ENCODE measurements around the gene PTPN1.
"Not testable (repeated sequence)": the region's sequence is repeated elsewhere in the genome, so short reads cannot be mapped to it uniquely, and the experiment has no call there.

PTPN1 gene

DNA sequence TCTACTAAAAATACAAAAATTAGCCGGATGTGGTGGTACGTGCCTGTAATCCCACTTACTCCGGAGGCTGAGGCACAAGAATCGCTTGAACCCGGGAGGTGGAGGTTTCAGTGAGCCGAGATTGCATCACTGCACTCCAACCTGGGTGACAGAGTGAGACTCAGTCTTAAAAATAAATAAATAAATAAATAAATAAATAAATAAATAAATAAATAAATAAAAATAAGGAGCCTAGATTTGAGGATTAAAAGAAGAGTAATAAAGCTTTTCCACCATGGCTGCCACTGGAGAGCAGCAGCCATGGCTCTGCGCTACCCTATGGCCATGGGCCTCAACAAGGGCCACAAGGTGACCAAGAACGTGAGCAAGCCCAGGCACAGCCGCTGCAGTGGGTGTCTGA is 110.3 kb downstream of the PTPN1 start:
- peaks cover 9 to 10% of the 10 kb centered on the region in 2 donors for H3K9me3 Mint-ChIP-seq
- H3K27ac Mint-ChIP-seq, result not testable (repeated sequence)

DNA sequence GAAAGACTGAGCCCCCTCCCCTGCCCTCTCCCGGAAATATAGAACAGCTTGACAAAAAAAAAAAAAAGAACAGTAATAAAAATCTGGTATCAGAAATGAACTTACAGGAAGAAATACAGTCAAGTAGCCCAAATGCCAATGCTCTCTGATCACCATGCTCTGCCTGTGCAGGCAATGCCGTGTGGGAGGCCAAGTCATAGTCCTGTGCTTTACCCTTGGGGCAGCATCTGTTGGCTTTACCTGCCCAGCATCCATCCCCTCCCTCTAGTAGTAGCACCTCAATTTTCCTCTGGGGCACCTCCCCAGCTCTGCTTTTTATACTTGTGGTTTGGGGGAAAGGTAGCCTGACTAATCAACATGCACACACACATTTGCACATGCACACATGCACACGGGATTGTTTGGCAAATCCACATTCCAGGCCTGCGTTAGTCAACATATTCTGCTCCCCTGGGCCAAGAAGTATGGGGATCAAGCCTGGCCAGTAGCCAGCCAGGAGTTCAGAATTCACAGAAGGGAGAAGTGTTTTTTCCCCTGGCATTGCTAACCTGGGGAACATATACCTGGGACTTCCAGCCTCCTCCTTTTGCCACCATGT is 111.0 kb downstream of the PTPN1 start:
- H3K4me3 Mint-ChIP-seq, result no peak overlapping the region
- H3K4me1 Mint-ChIP-seq, result no peaks in the 10 kb centered on the region
- H3K27ac Mint-ChIP-seq, result no peak overlapping the region
- no peak for DNase-seq
- no peaks in the 10 kb centered on the region for H3K27me3 Mint-ChIP-seq
- H3K9me3 Mint-ChIP-seq, result peaks cover 9 to 10% of the 10 kb centered on the region in 2 donors
- no peak for ATAC-seq

More for the DNA sequence above, 110.3 kb downstream of the PTPN1 start:
- not testable (repeated sequence) for ATAC-seq, H3K4me3 Mint-ChIP-seq, DNase-seq, H3K27me3 Mint-ChIP-seq, H3K4me1 Mint-ChIP-seq

DNA sequence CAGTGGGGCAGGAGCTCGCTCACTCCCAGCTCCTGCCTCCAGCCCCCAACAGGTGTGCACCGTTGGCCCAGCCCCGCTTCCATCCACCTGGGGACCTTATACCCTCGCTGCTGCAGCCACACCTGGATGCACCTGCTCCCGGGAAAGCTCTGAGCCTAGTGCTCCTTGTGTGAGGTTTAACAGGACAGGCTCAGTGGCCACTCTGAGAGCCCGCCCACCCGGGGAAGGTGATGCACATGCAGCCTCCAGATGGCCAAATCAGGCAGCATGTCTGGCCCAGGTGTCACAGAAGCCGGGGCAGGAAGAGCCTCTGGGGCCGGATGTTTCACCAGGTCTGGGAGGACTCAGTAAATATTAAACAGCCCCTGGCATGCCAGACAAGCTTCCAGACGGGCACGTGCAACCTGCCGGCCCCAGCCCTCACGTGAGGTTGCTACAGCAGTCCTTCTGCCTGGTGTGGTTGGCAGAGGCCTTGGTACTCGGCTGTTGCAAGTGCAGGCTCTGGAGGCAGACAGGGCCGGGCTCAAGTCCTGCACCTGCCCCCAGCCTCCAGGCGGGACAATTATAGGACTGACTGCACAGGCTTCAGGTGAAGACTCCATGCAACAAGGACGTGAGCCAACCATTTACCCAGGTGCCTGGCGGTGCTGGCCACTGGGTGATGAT is 114.3 kb downstream of the PTPN1 start:
- Mint-ChIP-seq H3K4me1 (no peaks in the 10 kb centered on the region), H3K27ac (no peak overlapping the region), H3K9me3 (peaks cover 9 to 10% of the 10 kb centered on the region in 2 donors), H3K4me3 (no peak overlapping the region), H3K27me3 (no peaks in the 10 kb centered on the region)
- no peak for DNase-seq
- no peak for ATAC-seq

DNA sequence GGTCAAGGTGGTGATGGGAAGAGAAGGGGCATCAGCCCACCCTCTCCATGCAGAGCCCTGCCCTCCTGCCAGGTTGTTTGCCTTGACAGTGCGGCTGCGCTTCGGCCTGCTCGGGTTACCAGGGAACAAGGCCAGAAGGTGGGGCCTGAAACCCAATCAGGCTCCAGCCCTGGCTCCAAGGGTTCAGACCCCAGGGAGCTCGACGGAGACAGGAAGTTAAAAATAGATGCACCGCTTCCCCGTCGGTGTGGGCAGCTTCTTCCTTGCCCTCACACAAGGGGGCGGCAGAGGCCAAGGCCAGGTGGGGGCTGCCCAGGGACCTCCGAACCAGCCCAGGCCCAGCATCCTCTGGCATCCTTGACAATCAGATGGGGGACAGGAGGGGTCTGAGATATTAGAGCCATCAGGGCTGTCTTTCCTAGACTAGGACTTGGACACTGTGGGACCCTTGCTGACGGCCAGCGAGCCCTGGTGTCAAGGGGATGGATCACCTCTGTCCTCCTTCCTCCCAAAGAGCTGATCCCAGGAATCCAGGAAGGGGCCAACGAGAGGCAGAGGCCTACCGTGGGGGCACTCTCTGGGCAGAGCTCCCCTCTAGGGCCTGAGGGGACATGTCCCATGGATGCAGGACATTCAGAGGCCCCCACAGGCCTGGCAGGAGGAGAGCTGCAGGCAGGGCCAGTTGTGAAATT is 115.9 kb downstream of the PTPN1 start:
- peaks cover 2% of the 10 kb centered on the region in 2 donors for H3K9me3 Mint-ChIP-seq

DNA sequence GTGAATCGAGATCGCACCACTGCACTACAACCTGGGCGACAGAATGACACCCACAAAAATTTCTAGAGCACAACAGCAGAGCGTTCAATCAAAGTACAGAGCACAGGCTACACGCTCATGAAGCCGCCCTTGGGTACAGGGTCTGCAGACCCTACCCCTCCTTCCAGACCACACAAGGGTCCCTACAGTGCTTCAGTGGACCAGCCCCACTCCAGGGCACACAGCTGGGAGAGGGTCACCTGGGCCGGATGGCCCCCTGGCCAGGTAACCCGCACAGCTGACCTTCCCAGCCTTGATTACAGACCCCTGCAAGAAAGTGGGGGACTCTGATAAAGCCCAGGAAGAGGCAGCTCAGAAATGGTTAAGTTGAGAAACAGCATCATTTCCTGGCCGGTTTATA is 117.6 kb downstream of the PTPN1 start:
- ATAC-seq (no peak), DNase-seq (no peak)
- H3K9me3 Mint-ChIP-seq, result no peaks in the 10 kb centered on the region
- no peak overlapping the region for H3K4me3 Mint-ChIP-seq
- no peaks in the 10 kb centered on the region for H3K4me1 Mint-ChIP-seq
- H3K27ac Mint-ChIP-seq, result no peak overlapping the region
- no peaks in the 10 kb centered on the region for H3K27me3 Mint-ChIP-seq

More for the DNA sequence above, 115.9 kb downstream of the PTPN1 start:
- ATAC-seq (peak; percentile 57), DNase-seq (peak; percentile 28 to 42)
- H3K4me3 Mint-ChIP-seq, result no peak overlapping the region
- no peaks in the 10 kb centered on the region for H3K27me3 Mint-ChIP-seq
- no peak overlapping the region for H3K27ac Mint-ChIP-seq
- no peaks in the 10 kb centered on the region for H3K4me1 Mint-ChIP-seq

DNA sequence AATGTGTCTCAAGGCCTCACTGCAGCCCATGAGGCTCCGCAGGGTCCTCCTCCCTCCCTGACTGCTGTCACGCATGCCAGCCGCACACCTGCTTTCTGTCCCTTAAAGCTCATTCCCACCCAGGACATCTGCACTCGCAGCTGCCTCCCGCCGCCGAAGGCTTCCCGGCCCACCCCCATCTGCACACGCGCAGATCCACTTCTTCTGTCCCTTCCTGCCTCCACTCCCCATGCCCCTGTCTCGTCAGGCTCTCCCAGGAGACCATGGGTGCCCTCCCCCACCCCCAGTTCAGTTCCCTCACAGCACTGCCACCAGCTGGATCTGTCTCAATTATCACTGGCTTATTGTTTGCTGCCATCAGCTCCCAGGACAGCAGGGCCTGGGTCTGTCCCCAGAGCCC is 118.1 kb downstream of the PTPN1 start:
- no peaks in the 10 kb centered on the region for H3K9me3 Mint-ChIP-seq
- ATAC-seq (no peak), DNase-seq (no peak)
- H3K27ac Mint-ChIP-seq, result peak overlapping the region in 1 of 2 donors; percentile 82
- H3K4me1 Mint-ChIP-seq, result no peaks in the 10 kb centered on the region
- H3K27me3 Mint-ChIP-seq, result no peaks in the 10 kb centered on the region
- no peak overlapping the region for H3K4me3 Mint-ChIP-seq

DNA sequence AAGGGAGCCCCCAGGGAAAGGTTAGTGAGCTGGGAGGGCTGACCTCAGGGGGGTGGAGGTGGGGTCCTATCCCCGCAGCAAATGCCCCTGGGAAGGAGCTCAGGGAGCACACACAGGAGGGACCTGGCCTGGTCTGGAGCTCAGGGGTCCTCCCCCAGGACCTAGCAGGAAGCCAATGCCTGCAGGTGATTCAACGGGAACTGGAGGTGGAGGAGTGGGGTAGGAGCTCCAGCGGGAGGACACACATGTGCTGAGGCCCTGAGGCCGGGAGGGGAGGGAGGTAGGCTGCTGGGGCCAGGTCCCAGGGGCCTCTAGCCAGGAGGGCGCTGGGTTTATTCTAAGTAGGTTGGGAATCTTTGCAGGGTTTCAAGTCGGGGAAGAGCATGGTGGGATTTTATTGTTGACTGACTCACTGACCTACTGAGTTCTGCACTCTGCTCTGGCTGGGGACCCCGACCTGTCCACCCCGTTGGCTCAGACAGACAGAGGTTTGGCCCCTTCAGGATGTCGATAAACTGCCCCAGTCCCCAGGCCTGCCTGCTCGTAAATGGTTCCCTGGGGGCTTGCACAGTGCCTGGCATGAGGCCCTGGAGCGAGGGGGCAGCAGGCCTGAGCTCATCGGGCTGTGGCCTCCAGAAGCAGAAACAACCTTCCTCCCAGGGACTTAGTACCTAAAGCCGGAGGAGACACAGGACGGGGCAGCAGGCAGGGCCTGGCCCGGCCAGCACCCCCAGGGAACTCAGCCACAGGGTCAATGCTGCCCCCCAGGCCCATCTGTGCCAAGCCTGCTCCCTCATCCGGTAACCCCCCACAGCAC is 118.9 kb downstream of the PTPN1 start:
- ATAC-seq, result no peak
- no peak overlapping the region for H3K27ac Mint-ChIP-seq
- H3K4me3 Mint-ChIP-seq, result no peak overlapping the region
- no peak for DNase-seq
- H3K27me3 Mint-ChIP-seq, result no peaks in the 10 kb centered on the region
- no peaks in the 10 kb centered on the region for H3K4me1 Mint-ChIP-seq
- no peaks in the 10 kb centered on the region for H3K9me3 Mint-ChIP-seq

DNA sequence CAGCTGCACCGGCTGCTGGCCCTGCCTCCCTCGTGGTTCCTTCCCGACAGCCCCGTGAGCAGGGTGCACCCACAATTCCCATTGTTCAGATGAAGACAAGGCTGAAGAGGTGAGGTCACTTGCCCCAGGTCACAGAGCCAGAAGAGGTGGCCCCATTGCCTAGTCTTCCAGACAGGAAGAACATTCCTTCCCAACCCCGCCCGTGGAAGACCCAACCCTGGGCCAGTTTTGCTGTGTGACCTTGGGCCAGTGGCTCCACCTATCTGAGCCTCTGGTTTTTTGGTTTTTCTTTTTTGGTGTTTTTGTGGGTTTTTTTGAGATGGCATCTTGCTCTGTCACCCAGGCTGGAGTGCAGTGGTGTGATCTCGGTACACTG is 119.5 kb downstream of the PTPN1 start:
- no peaks in the 10 kb centered on the region for H3K9me3 Mint-ChIP-seq
- H3K27ac Mint-ChIP-seq, result peak overlapping the region in 1 of 2 donors; percentile 67
- no peaks in the 10 kb centered on the region for H3K4me1 Mint-ChIP-seq
- H3K27me3 Mint-ChIP-seq, result no peaks in the 10 kb centered on the region
- no peak for DNase-seq
- H3K4me3 Mint-ChIP-seq, result no peak overlapping the region
- ATAC-seq, result no peak

DNA sequence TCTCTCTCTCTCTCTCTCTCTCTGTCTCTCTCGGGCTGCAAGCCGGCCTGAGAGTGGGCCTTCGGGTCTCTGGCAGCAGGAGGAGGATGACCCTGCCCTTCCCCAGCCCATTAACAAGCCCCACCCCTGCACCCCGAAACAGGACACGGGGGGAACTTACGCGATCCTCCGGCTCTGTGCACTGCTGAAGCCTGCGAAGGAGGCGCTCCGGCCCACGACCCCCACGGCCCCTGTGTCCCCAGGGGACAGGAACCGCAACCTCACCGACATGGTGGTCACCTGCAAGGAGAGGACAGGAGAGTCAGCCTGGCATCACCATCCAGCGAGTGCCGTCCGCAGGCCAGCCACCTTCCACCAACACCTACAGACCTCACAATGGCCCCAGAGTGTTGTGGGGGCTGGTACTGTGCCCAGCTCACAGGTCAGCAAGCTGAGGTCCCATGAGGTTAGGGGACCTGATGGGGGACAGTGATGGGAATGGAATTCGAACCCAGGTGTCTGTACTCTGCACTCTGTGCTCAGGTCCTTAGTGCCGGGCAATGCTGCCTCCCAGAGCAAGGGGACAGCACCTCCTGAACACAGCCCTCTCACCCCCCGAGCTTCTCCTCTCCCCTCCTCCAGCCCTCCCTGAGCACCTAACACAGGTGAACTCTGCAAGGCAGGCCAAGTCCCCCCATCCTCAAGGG is 120.5 kb downstream of the PTPN1 start:
- Mint-ChIP-seq H3K9me3 (no peaks in the 10 kb centered on the region), H3K4me1 (no peaks in the 10 kb centered on the region), H3K27ac (no peak overlapping the region), H3K27me3 (peaks cover 7% of the 10 kb centered on the region), H3K4me3 (no peak overlapping the region)
- ATAC-seq, result no peak
- DNase-seq, result no peak

DNA sequence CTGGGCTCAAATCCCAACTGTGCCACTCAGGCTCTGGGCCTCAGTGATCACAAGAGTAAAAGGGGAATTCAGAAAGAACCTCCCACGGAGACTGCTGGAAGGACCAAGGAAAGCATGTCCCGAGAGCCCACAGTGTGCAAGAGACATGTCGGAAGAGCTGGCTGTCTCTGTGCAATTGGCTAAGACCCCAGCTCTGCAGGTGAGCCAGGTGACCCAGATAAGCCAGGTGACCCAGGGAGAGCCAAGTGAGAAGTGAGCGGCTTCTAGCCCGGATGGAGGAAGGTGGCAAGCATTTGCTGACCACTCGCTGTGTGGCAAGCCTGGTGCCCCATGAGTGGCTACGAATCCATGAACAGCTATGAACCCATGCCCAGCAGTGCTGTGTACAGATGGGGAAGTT is 122.1 kb downstream of the PTPN1 start:
- H3K4me1 Mint-ChIP-seq, result no peaks in the 10 kb centered on the region
- no peak overlapping the region for H3K27ac Mint-ChIP-seq
- no peaks in the 10 kb centered on the region for H3K9me3 Mint-ChIP-seq
- DNase-seq, result no peak
- ATAC-seq, result no peak
- H3K27me3 Mint-ChIP-seq, result peaks cover 14% of the 10 kb centered on the region
- H3K4me3 Mint-ChIP-seq, result no peak overlapping the region

DNA sequence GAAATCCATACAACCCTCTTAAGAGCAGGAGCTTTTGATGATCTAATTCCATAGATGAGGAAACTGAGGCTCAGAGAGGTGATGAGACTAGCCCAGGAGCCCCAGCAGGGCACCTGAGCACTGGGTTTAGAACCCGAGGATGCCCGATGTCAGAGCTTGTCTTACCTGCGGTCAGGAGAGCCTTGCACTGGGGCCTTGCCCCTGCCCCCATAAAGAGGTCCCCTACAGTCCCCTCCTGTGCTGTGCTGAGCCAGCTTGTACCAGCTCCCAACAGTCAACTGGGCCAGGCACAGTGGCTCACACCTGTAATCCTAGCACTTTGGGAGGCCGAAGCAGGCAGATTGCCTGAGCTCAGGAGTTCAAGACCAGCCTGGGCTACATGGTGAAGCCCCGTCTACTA is 122.5 kb downstream of the PTPN1 start:
- H3K9me3 Mint-ChIP-seq, result no peaks in the 10 kb centered on the region
- H3K4me3 Mint-ChIP-seq, result no peak overlapping the region
- H3K27me3 Mint-ChIP-seq, result peaks cover 17% of the 10 kb centered on the region
- H3K27ac Mint-ChIP-seq, result no peak overlapping the region
- DNase-seq (no peak), ATAC-seq (no peak)
- H3K4me1 Mint-ChIP-seq, result no peaks in the 10 kb centered on the region

DNA sequence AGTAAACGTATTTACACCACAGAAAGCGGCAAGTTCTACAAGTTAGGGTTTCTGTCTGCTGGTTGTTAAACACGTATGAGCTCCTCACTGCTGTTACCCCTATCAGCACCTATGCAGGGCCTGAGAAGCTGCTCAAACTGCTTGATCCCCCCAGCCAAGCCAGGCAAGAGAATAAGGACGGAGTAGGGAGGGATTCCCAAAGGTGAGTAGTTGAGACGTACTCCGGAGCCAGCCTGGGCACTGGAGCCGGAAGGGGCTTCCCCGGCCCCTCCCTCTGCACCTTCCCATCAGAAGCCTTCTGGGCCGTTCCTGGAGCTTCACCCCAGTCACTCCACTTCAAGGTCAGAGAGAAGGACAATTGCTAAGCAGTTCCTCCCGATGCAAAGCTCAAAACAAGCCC is 123.2 kb downstream of the PTPN1 start:
- ATAC-seq (no peak), DNase-seq (no peak)
- Mint-ChIP-seq H3K4me3 (no peak overlapping the region), H3K9me3 (no peaks in the 10 kb centered on the region), H3K27me3 (peaks cover 17% of the 10 kb centered on the region), H3K27ac (no peak overlapping the region), H3K4me1 (no peaks in the 10 kb centered on the region)

DNA sequence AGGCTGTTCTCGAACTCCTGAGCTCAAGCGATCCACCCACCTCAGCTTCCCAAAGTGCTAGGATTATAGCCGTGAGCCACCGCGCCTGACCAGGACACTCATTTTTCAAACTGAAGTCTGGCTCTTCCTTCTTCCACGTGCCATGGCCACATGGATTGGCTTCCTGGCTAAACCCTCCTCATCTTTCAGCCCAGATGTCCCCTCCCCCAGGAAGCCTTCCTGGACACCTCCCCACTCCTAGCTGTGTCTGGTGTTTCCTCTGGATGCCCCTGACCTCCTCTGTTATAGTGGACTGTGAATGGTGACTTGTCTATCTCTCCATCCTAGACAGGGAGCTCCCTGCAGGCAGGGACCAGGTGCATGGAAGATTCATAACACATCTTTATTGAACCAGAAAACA is 124.0 kb downstream of the PTPN1 start:
- no peak for ATAC-seq
- H3K9me3 Mint-ChIP-seq, result no peaks in the 10 kb centered on the region

More for the DNA sequence above, 124.0 kb downstream of the PTPN1 start:
- Mint-ChIP-seq H3K27ac (no peak overlapping the region), H3K4me3 (no peak overlapping the region), H3K27me3 (peaks cover 17% of the 10 kb centered on the region), H3K4me1 (no peaks in the 10 kb centered on the region)
- DNase-seq, result no peak
